Measurements from ENCODE around the gene NUBP2. TPM values are rescaled to one million over a fixed set of nuclear protein-coding genes. Genes with fewer than 3 reads are reported as not detected.
A peak's percentile ranks its signal among the peaks of the same experiment; 100 is the strongest.

Gene NUBP2
- total RNA-seq, 1 experiment from 2014 or later: 76.6 TPM

GRCh38 chr16:1825864-1826690 is 43.3 kb downstream of the NUBP2 start:
- no peaks in the 10 kb centered on the region for H3K36me3 ChIP-seq (ENCODE audit: insufficient read depth, low read length, poor library complexity, severe bottlenecking)
- POLR2A ChIA-PET (ENCODE audit: low non-redundant PET): no interaction called here
- CTCF ChIA-PET: interaction anchor here (0.7 kb wide), 1 partner anchor 120 kb away, joined by 4 read pairs; no protein-coding TSS in a partner anchor
- H3K4me1 ChIP-seq (ENCODE audit: insufficient read depth, low read length, poor library complexity, severe bottlenecking): peaks cover 12% of the 10 kb centered on the region
- no peaks in the 10 kb centered on the region for H3K9me3 ChIP-seq (ENCODE audit: low read depth, low read length, poor library complexity, severe bottlenecking)
- H3K27me3 ChIP-seq (replicated peaks; ENCODE audit: insufficient read depth, low read depth, low read length, poor library complexity): no peaks in the 10 kb centered on the region
- peak; percentile 59 for DNase-seq (ENCODE audit: low spot score)
- no TSS peak for BruUV-seq (replicated peaks)
- no peak overlapping the region for H3K27ac ChIP-seq (ENCODE audit: low read depth, low read length, poor library complexity, severe bottlenecking)
- intact Hi-C loops (cut with micrococcal nuclease; ENCODE audit: unreplicated experiment): loop anchor here (10.0 kb wide), 1 partner anchor 51 kb away; the partner anchor contains the start of genes EME2, MRPS34 and NME3
- TF ChIP-seq CTCF (conservative IDR thresholded peaks at IDR 0.05; ENCODE audit: low read depth, low read length) (no peak), EZH2 (IDR thresholded peaks at IDR 0.05; ENCODE audit: borderline replicate concordance, low read depth, low read length, poor library complexity, severe bottlenecking) (no peak)
- H3K4me3 ChIP-seq (ENCODE audit: low read depth, low read length, poor library complexity, severe bottlenecking): peak overlapping the region; percentile 90

- Histone ChIP-seq H3K27me3 (replicated peaks; ENCODE audit: insufficient read depth, low read depth, low read length, poor library complexity) (no peaks in the 10 kb centered on the region), H3K27ac (ENCODE audit: low read depth, low read length, poor library complexity, severe bottlenecking) (peak within 1 kb of the TSS; percentile 75), H3K36me3 (ENCODE audit: insufficient read depth, low read length, poor library complexity, severe bottlenecking) (no peaks in the 10 kb centered on the region), H3K9me3 (ENCODE audit: low read depth, low read length, poor library complexity, severe bottlenecking) (no peaks in the 10 kb centered on the region), H3K4me1 (ENCODE audit: insufficient read depth, low read length, poor library complexity, severe bottlenecking) (peaks cover 12% of the 10 kb centered on the region), H3K4me3 (ENCODE audit: low read depth, low read length, poor library complexity, severe bottlenecking) (peak within 1 kb of the TSS; percentile 90)
- CTCF ChIA-PET: interaction anchor here (0.6 kb wide), 1 partner anchor 15 kb away, joined by 4 read pairs; no protein-coding TSS in a partner anchor
- DNase-seq (ENCODE audit: low spot score): peak; percentile 95
- no peak for TF ChIP-seq EZH2 (IDR thresholded peaks at IDR 0.05; ENCODE audit: borderline replicate concordance, low read depth, low read length, poor library complexity, severe bottlenecking)
- no peak for TF ChIP-seq CTCF (conservative IDR thresholded peaks at IDR 0.05; ENCODE audit: low read depth, low read length)
- POLR2A ChIA-PET (ENCODE audit: low non-redundant PET): no interaction called here
- no TSS peak for BruUV-seq (replicated peaks)
- intact Hi-C loops (cut with micrococcal nuclease; ENCODE audit: unreplicated experiment): loop anchor here (10.0 kb wide), 1 partner anchor 52 kb away; the partner anchor contains the start of genes EME2, MRPS34 and NME3
Observed at GRCh38 chr16:1826691-1827573, 44.2 kb downstream of the NUBP2 start, which contains the start of the genes FAHD1 and HAGH. FAHD1 (plus strand) TSS chr16:1827206; CDS start chr16:1827239, 33 bp downstream. HAGH (minus strand) TSS chr16:1826825; CDS start chr16:1826787, 38 bp downstream.
